HG02678 (cell line): Measurements from ENCODE around the gene IGSF3.
A peak's percentile ranks its signal among the peaks of the same experiment; 100 is the strongest.

Experiments used
- ATAC-seq: cut with Tn5 transposase; IDR thresholded peaks from one replicate; pipeline ENCODE4 v1.9.1; 2021; ENCODE audit warnings: mild to moderate bottlenecking, moderate library complexity; ENCODE audit not compliant: unreplicated experiment

The IGSF3 gene

GRCh38 chr1:116686723-116687352, 19.3 kb upstream of the IGSF3 start:
- no peak for ATAC-seq

- ATAC-seq, result no peak
Observed at GRCh38 chr1:116686175-116686574, 18.6 kb upstream of the IGSF3 start.

GRCh38 chr1:116684575-116684974, 17.0 kb upstream of the IGSF3 start:
- no peak for ATAC-seq

- no peak for ATAC-seq
Observed at GRCh38 chr1:116682641-116683221, 15.2 kb upstream of the IGSF3 start.

- no peak for ATAC-seq
Observed at GRCh38 chr1:116681343-116681899, 13.9 kb upstream of the IGSF3 start.

GRCh38 chr1:116680752-116681151, 13.2 kb upstream of the IGSF3 start:
- no peak for ATAC-seq

DNA sequence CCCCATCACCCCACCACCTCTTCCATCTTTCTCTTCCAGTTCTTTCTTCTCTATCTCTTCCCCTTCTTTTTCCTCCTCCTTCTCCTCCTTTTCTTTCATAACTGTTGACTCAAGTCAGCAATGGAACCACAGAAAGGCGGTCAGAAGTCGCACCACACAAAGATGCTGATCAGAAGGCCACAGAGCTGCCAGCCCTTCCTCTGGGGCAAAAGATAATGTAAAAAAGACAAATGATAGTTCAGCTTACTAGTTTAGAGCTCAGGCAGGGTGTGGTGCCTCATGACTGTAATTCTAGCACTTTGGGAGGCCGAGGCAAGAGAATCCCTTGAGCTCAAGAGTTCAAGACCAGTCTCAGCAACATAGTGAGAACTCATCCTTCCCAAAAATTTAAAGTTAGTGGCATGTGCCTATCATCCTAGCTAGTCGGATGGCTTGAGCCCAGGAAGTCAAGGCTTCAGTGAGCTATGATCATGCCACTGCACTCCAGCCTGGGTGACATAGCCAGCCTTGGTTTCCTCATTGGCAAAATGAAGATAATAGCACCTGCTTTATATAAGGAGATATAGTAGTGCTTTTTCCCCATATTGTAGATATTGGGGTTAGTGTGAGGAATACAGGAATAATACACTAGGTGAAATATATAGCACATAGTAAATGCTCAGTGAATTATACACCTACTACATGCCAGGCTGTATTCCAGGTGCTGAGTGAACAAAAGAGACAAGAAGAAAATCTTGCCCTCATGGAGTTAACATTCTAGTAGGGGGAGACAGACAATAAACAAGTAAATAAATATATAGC, 12.5 kb upstream of the IGSF3 start:
- no peak for ATAC-seq

- ATAC-seq, result no peak
Observed at GRCh38 chr1:116679091-116679827, 11.7 kb upstream of the IGSF3 start.

DNA sequence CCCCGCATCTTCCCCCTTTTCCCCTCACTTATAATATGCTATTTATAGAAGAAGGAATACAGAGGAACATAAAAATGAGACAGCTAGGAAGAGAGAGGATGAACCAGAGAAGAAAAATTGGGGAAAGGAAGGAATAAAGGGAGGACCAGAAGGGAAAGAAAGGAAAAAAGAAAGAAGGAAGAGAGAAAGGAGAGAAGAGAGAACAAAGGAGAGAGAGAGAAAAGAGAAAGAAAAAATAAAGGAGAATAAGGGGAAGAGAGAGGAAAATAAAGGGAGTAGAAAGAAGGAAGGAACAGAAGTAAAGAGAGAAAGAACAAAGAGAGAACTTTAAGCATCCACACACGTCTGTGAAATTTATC, 11.2 kb upstream of the IGSF3 start:
- ATAC-seq, result no peak

DNA sequence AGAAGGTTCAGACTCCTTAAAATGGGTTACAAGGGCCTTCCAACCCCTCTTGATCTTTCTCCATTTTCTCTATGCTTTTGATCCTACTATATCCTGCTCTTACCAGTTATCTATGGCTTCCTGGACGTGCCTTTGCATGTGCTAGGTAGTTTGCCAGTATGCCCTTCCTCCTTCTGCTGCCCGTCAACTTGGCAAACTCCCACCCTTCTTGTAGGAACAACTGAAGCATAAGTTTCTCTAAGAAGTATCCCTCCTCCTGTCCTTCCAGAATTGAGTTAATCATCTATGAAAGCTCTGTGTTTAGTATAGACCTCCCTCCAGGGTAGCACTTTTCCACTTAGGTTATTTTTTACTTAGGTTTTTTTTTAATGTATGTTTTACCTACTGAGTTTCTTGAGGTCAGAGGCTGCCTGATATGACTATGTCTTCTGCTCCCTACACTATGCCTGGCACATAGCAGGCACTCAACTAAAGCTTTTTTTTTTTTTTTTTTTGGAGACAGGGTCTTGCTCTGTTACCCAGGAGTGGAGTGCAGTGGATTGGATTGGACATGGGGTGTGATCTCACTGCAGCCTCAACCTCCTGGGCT, 10.0 kb upstream of the IGSF3 start:
- ATAC-seq, result no peak

DNA sequence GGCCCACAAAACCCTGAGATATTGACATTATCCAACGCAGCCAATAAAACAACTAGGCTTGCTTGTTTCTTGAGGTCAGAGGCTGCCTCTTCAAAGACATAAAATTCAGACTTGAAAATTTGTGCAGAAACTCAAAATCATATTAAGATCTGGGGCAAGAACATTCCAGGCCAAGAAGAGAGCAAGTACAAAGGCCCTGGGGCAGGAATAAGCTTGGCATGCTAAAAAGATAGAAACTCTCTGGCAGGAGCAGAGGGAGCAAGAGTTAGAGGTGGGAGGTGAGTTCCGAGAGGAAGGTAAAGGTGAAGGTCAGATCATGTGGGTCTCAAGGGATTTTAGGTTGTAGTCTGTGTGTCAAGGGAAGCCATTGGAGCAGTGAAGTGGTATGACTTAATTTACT, 8.8 kb upstream of the IGSF3 start:
- no peak for ATAC-seq

GRCh38 chr1:116674751-116675150, 7.2 kb upstream of the IGSF3 start:
- no peak for ATAC-seq

DNA sequence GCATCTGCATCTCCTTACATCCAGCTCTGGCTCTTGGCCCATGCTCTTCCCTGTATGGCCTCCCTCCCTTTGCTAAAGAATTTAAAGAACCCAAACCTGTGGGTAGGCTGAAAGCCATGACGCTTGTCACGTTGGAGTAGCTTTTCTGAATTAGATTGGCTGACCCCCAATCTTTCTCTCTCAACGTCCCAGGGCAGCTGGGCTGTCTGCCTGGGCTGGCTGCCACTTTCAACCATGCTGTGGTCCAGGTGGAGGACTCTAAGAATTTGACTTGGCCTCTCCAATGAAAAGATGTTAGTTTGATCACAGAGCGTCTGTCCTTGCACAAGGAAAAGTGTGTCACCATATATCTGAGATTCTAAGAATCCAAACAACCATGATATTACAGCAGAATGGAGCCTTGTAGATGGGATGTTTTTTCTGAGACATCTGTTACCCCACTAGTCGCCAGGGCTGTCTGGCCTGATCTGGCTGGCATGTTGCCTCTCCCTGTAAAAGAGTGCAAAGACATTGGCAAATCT, 6.5 kb upstream of the IGSF3 start:
- no peak for ATAC-seq

- no peak for ATAC-seq
Observed at GRCh38 chr1:116671912-116672311, 4.4 kb upstream of the IGSF3 start.

DNA sequence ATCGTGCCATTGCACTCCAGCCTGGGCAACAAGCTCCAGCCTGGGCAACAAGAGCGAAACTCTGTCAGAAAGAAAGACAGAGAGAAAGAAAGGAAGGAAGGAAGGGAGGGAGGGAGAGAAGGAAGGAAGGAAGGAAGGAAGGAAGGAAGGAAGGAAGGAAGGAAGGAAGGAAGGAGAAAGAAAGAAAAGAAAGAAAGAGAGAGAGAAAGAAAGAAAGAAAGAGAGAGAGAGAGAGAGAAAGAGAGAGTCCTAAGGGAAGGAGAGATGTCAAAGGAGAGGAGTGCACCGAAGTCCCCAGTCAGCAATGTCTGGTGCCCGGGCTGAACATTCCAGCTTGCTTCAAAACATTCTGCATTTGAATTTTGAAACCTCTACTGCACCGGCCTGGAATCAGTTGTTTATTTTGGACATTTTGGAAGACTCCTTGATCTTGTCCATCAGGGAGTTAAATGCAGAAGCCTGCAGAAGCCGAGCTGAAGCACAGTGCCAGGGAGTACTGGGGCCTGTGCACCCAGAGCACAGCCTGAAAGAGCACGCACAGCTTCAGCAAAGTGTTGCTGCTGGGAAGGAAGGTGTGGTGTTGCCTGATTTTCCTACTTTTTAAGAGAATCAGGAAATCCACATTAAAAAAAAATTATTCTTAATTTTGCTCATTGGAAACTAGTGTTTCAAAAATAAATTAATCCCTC, 3.7 kb upstream of the IGSF3 start:
- no peak for ATAC-seq

DNA sequence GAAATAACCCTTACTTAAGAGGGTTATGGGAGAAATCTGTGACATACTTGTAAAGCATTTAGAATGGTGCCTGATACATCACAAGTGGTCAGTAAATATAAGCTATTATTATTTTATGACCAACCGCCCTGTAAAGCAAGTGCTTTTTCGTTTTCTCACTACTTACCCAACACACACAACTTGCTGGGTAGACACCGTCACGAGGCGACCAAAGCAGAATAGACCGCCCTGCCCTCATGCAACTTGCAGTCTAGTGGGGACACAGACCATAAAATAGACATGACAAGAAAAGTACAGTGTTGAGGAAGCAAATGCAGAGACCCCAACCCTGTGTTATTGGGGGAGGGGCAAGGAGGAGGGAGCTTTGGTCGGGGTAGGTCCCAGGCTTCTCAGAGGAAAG, 744 bp upstream of the IGSF3 start:
- ATAC-seq, result no peak

DNA sequence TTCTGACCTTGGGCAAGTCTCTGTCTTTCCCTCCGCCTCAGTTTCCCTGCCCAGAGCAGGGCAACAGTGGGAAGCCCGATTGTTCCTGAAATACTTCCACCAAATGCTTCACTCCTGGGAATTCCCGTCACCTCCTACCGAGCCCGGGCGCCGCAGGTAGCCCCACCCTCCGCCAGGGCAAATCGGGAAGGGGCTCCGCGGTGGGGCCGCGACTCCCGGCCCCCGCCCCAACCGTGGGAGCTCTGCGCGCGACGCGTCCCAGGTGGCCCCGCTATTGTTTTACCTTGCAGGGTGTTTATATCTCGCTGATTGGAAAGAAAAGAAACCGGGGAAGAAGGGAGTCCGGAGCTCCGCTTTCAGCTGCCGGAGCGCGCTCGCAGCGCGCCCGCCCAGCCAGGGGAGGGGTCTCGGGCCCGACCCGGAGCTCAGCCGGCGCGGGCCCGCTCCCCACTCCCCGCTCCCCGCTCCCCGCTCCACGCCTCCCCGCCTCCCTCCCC, 407 bp downstream of the IGSF3 start:
- peak; percentile 19 for ATAC-seq

GRCh38 chr1:116666187-116667077, 1.1 kb downstream of the IGSF3 start:
- no peak for ATAC-seq

- ATAC-seq, result no peak
Observed at GRCh38 chr1:116664978-116665371, 2.6 kb downstream of the IGSF3 start.
